Stimulated activated CD4-positive, alpha-beta T cell treated with anti-CD3 and anti-CD28 coated beads, Interleukin-15, amount 100 ng/mL, for 48 hours (primary cell): Measurements from ENCODE around the gene SIAH1.
"Not testable (repeated sequence)": the region's sequence is repeated elsewhere in the genome, so short reads cannot be mapped to it uniquely, and the experiment has no call there.

Experiments used
- DNase-seq, 2 donors: peaks; one replicate each; pipeline ENCODE4 v3.0.0-alpha.2; 2020; ENCODE audit warnings: low read depth in 2 of 2

Gene SIAH1, protein sequence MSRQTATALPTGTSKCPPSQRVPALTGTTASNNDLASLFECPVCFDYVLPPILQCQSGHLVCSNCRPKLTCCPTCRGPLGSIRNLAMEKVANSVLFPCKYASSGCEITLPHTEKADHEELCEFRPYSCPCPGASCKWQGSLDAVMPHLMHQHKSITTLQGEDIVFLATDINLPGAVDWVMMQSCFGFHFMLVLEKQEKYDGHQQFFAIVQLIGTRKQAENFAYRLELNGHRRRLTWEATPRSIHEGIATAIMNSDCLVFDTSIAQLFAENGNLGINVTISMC

DNA sequence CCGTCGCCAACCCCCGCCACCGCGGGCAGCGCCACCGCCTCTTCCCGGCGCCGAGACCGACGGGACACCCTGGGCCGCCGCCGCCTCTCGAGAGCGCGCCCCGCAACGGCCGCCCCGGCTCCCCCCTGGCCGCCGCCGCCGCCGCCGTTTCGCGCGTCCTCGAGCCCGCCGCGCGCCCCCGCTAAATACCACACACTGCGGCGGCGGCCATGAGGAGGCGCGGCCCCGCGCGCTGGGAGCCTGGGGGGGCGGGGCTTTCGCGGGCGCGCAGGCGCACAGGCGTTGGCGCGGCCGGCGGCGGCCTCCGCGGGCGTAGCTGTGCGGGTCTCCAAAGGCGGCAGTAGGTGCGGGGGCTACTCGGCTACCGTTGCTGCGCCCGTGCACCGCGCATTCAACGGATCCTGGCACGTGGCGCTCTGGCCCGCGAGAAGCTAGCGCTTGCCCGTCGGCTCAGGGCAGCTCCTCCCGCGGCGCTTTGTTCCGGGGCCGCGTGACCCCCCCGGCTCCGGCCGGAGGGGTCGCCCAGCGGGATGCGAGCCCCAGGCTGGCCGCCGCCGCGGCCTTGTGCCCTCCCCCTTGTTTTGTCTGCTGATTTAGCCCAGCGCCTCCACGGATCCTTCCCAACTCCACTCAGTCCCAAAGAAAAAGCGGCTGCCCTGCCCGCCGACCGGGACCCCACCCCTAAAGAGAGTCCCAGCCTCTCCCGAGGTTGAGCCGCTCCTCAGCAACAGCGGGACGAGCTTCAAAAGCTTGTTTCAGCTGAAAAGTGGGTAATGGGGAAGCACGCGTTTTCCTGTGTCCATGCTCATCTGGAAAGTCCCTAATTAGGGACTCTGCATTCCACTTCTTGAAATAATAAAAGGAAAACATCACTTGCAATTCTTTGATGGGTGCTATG, at the start of gene SIAH1:
TSS of gene SIAH1 (minus strand) at position 161 of the 898 bp plus-strand sequence. CDS start 22,985 bp downstream, outside the sequence.
- peak; percentile 68 to 78 for DNase-seq

DNA sequence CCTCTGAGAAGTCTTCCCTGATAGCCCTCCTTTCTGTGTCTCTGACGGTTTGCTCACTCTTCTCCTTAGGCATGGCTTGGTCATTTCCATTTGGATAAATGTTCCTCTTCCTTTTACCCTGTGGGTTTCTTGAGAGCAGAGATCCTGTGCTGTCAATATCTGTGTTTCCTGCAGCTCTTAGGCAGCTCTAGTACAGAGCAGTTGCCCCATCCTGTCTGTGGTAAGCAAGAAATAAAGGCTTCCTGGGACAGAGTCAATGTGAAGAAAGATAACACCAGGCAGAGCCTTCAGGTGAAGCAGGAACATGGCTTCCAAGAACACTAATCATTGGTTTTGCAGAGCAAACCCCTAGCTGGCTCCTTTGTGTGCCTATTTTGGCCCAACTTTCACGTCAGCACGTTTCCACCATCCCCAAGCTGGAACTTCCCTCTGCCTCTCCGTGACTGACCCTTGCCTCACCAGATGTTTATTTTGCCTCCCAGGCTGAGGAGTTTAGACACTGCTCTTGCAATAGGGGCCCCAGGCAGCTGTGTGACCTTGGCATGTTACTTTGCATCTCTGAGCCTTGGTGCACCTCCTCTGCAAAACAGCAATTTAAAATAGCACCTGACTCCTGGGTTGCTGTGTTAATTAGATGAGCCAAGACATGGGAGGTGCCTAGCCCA, 49.6 kb upstream of the SIAH1 start:
- DNase-seq: no peak

DNA sequence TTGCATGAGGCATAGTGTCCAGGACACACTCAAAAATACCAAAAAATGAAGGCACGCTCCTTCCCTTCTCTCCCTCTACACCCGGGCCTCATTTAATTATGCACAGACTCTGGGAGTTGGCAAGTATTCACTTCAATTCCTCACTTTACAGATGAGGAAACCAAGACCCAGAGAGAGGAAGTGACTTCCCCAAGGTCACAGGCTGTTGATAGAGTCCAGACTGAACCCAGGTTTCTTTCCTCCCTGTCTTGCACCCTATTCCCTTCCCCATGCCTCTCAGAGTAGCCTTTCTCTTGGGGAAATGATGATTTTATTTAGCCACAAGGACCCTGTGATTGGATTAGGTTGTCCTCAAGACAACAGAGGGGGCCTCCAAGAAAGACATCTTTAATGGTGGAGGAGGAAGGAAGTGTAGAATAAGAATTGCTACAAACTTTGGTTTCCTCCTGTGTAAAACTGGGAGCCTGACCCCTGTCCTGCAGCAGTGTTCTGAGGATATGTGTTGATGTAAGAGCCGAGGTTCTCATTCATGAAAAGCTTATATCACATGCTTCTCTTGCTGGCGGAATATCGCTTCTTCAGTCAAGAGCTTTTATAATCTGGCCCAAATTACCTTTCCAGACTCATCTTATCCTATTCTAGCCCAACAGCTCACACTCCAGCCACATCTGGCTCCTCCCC, 48.8 kb upstream of the SIAH1 start:
- DNase-seq: no peak

DNA sequence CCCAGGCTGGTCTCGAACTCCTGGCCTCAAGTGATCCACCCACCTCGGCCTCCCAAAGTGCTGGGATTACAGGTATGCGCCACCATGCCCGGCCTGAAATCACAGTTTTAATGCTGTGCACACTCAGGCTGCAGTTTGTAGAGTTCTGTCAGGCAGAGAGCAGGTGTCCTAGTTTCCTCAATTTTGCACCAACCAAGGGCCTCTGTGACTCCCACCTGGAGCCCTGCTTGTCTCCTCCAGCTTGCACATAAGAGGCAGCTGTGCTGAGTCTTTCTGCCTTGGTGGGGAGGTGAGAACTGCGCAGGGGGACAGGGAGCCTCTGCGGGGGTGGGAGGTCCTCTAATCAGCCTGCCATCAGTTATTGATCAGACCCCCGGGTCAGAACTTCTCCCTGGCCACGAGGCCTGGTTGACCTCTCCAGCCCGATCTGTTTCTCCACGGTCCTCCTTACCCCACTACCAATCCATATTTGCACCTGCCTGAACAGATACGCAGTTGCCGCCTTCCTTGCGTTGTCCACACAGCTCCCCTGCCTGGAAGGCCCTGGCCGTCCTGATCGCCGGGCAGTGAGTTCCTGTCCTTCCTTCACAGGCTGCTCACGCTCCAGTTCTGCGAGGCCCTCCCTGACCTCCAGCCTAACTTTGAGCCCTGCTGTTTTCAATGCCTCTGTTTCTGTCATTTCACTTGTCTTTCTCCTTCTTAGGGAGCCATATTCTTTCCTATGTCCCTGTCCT, 48.1 kb upstream of the SIAH1 start:
- no peak for DNase-seq

DNA sequence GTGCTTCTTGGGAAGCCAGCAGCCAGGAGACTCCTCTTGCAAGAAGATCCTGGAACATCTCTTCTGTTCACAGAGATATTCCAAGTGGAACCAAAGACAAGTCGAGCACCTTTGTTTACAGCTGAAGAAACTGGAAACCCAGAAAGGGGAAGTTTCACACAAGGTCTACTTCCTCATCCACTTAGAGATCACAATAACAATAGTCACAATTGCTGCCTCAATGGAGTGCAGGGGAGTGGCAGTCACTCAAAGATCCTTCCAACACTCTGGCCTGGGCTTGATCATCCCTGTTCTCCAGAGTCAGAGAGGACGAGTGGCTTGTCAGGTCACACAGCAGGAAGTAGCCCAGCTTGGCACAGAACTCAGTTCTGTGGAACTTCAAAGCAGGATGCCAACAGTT, 46.9 kb upstream of the SIAH1 start:
- DNase-seq: no peak

DNA sequence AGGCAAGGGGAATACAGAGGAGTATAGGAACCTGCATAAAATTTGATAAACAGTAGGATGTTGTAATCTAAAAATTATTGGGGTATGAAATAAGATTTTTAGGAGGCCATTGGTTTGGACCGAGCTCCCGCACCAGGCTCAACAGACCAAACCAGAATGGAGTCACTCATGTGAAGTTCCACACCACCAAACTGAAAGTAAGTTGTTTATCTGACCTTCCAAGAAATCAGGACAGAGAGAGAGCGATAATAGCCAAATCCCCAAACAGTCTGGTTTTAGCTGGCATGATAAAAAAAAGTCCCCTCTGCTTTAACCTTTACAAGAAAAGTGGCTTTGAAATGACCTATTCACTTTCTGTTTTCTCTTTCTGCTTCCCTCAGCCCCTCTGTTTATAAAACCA, 45.7 kb upstream of the SIAH1 start:
- DNase-seq: no peak

DNA sequence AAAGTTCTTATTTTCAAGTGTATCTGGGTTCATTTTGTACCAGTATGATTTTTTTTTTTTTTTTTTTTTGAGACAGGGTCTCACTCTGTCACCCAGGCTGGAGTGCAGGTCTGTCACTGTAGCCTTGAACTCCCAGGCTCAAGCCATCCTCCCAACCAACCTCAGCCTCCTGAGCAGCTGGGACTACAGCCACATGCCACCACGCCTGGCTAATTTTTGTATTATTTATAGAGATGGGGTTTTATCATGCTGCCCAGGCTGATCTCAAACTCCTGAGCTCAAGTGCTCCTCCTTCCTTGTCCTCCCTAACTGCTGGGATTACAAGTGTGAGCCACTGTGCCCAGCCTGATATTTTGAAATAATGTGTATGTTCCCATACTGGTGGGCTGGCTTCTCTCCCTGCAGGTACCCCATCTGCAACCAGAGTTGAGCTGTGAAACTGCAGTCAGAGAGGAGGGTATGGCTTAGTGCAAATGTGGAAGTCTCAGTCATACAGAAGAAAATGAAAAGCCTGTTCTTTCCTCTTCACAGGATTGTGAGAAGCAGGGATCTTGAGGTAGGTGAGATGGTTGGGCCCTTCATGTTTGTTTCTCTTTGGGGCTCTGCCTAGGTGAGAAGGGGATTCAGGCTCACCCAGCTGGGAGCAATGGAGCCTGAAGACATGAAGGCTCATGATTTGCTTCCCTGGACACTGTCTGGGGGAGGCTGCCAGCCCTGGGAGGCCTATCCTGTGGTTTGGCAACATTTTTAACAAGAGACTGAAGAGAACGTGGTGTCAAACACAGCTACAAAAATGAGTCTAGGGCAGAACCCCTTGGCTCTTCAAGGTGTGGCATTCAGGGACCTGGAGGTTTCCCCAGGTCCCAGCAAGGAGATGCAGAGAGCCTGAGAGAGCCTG, 41.3 kb upstream of the SIAH1 start:
- no peak for DNase-seq

DNA sequence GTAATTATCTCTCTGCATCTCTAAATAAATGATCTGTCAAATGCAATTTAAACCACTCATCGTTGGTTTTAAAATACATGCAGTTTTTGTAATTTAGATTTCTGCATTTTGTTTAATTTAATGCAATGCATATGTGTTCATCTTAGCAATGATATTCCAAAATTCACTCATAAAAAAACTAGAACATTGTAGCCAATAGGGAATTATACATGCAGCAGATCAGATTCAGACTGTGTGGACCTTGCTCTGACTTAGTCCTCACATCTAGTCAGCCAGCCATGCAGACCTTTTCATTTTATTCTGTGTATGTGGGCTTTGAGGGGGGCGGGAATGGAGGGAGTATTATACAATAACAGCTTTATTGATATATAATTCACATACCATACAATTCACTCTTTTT, 37.3 kb upstream of the SIAH1 start:
- DNase-seq: no peak

DNA sequence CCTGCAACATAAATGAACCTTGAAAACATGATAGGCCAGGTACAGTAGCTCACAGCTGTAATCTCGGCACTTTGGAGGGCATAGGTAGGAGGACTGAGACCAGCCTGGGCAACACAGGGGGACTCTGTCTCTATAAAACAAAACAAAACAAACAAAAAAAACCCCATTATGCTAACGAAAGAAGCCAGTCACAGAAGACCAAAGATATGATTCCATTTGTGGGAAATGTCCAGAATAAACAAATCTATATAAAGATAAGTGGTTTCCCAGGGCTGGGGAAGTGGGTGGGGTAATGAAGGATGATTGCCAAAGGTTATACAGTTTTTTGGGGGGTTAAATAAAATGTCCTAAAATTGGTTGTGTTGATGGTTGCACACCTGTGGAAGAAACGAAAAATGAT, 36.5 kb upstream of the SIAH1 start:
- DNase-seq: no peak

DNA sequence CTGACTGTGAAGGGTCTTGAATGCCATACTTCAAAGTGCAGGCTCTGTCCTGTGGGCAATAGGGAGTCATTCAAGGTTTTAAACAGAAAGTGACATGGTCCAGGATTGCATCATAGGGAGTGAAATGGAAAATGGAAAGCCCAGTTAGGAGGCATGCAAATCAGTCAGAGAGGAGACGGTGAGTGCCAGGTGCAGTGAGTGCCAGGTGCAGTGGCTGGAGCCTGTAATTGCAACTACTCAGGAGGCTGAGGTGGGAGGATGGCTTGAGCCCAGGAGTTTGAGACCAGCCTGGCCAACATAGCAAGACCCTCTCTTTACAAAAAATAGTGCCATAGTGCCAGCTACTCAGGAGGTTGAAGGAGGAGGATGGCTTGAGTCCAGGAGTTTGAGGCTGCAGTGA, 35.2 kb upstream of the SIAH1 start:
- no peak for DNase-seq

DNA sequence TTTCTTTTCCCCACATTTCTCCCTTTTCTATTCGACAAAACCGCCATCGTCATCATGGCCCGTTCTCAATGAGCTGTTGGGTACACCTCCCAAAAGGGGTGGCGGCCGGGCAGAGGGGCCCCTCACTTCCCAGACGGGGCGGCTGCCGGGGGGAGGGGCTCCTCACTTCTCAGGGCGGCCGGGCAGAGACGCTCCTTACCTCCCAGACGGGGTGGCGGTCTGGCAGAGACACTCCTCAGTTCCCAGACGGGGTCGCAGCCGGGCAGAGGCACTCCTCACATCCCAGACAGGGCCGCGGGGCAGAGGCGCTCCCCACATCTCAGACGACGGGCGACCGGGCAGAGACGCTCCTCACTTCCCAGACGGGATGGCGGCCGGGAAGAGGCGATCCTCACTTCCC, 31.4 kb upstream of the SIAH1 start:
- DNase-seq: not testable (repeated sequence)

DNA sequence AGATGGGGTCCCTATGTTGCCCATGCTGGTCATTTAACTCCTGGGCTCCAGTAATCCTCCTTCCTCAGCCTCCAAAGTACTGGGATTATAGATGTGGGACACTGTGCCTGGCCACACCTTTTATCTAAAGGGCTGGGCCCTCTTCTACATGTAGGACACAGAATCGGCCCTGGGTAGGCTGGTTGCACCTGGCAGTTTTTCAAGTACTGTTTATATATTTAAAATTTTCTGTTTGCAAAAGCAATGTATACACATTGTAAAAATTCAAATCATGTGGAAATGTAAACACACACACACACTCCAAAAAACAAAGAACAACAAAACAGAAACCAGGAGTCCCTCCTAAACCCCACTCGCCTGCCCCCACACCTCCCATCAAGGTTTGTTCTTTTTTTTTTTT, 28.1 kb upstream of the SIAH1 start:
- DNase-seq: no peak

DNA sequence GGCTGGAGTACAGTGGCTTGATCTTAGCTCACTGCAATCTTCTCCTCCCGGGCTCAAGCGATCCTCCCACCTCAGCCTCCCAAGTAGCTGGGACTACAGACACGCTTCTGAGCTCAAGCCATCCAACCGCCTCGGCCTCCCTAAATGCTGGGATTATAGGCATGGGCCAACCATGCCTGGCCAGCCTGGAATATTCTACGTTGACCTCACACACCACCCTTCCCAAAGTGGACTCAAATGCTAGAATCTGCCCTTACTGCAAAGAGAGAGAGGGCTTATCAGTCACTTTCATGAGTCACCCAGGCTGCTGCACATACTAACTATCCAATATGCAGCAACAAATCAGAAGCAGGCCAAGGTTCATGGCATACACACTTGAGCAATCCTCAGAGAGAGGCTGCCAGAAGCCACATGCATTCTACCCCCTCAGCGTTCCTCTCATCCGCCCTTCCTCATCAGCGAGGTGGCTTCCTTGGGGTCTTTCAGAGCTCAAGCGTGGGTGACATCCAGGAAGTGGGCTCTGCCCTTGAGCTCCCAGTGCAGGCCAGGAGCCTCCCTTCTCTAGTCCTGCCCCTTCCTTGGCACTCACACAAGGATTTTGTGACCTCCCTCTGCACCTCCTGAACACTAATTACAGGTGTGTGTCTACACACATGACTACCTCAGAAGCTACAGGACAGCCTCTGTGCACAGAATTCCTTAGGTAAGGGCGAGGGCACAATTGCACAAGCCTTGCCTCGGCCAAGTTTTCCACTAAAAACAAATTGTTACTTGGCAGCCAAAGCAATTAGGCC, 24.8 kb upstream of the SIAH1 start:
- DNase-seq: no peak

DNA sequence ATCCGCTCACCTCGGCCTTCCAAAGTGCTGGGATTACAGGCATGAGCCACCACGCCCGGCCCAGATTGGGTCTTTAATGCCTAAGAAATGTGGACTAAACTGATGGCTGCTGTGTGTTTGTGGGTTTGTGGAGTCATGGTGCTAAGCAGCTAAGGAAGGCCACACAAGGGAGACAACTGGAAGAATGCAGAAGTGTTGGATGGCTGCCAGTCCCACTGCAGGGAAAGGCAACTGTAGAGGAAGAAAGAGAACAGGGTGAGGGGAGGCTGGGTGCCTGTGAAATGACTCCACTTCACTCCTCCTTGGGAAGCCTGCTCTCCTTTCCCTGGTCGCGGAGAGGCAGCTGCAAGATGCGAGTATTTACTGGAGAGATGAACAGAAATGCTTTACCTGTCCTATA, 23.5 kb upstream of the SIAH1 start:
- DNase-seq: no peak

DNA sequence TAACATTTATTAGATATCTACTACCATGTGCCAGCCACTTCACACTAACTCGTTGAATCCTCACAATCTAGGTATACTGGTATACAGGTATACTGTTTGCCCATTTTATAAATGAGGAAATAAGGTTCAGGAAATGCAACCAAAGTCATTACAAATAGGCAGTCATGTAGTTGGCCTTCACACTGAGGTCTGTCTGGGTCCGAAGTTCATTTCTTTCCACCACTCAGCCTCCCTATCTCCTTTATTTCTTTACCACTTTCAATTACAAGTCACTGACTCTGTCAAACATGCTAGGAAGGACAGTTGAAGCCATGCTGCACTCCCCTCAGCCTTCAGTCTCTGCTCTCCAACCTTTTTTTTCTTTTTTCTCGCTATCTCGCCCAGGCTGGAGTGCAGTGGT, 20.7 kb upstream of the SIAH1 start:
- no peak for DNase-seq

DNA sequence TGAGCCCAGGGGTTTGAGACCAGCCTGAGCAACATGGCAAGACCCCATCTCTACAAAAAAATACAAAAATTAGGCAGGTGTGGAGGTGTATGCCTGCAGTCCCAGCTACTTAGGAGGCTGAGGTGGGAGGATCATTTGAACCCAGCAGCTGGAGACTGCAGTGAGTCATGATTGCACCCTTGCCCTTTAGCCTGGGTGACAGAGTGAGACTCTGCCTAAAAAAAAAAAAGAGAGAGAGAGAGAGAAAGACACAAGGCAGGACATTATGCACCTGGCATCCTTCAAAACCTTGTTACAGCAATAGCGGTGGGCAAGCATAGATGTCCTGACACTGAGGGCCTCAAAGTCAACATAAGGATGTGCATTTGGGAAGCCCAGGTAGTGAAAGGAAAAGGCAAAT, 19.9 kb upstream of the SIAH1 start:
- DNase-seq: no peak

DNA sequence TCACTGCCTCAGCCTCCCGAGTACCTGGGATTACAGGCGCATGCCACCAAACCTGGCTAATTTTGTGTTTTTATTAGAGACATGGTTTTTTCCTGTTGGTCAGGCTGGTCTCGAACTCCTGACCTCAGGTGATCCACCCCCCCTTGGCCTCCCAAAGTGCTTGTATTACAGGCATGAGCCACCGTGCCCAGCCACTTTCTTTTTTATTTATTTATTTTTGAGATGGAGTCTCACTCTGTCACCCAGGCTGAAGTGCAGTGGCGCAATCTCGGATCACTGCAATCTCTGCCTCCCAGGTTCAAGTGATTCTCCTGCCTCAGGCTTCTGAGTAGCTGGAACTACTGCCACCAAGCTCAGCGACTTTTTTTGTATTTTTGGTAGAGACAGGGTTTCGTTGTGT, 17.3 kb upstream of the SIAH1 start:
- DNase-seq: not testable (repeated sequence)

DNA sequence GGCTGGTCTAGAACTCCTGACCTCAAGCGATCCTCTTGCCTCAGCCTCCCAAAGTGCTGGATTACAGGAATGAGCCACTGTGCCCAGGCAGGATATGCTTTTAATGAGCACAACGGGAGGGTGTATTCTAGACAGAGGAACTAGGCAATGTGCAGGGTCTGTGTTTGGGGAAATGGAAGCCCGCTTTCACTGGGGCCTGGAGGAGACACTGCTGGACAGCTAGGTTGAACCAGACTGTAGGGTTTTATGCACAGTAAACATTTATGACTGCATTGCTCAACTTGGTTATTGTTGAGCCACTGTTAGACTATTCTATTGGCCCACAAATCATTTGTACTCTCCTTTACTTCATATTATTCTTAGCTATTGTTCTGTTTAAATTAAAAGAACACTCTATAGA, 10.2 kb upstream of the SIAH1 start:
- no peak for DNase-seq

DNA sequence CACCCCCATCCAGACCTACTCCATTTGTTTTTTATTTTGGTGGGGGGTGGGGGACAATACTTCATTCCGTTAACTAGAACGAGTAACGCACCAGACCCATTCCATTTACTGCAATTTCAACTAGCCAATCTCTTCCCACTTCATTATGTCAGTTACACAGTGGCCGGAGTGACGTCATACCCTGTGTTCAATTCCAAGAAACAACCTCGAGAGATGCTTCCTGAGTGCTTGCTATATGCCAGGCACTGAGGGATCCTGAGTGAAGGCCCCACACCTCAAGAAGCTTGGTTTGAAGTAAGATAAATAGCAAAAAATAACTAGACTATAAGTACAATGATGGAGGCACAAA, 9.1 kb upstream of the SIAH1 start:
- DNase-seq: no peak
